KOPT-K1 (cell line): ENCODE data around the gene GKN1.
"Not testable (repeated sequence)": the region's sequence is repeated elsewhere in the genome, so short reads cannot be mapped to it uniquely, and the experiment has no call there.

ENCODE experiments used
- H3K27ac ChIP-seq: fragments of 200-600 bp; sonication (generic); 2 replicates; pipeline ENCODE4 v1.5.1; 2016; ENCODE audit warnings: antibody characterized with exemption, mild to moderate bottlenecking, low read depth, low read length; ENCODE audit not compliant: poor library complexity, severe bottlenecking
- H3K36me3 ChIP-seq: fragments of 200-600 bp; sonication (generic); 2 replicates; pipeline ENCODE4 v1.5.1; 2017; ENCODE audit warnings: antibody characterized with exemption, mild to moderate bottlenecking, low read length, moderate library complexity; ENCODE audit not compliant: insufficient read depth
- H3K9me3 ChIP-seq: fragments of 200-600 bp; sonication (generic); 2 replicates; pipeline ENCODE4 v1.5.1; 2017; ENCODE audit warnings: antibody characterized with exemption, low read length, mild to moderate bottlenecking; ENCODE audit not compliant: insufficient read depth, poor library complexity, severe bottlenecking

The GKN1 gene

DNA sequence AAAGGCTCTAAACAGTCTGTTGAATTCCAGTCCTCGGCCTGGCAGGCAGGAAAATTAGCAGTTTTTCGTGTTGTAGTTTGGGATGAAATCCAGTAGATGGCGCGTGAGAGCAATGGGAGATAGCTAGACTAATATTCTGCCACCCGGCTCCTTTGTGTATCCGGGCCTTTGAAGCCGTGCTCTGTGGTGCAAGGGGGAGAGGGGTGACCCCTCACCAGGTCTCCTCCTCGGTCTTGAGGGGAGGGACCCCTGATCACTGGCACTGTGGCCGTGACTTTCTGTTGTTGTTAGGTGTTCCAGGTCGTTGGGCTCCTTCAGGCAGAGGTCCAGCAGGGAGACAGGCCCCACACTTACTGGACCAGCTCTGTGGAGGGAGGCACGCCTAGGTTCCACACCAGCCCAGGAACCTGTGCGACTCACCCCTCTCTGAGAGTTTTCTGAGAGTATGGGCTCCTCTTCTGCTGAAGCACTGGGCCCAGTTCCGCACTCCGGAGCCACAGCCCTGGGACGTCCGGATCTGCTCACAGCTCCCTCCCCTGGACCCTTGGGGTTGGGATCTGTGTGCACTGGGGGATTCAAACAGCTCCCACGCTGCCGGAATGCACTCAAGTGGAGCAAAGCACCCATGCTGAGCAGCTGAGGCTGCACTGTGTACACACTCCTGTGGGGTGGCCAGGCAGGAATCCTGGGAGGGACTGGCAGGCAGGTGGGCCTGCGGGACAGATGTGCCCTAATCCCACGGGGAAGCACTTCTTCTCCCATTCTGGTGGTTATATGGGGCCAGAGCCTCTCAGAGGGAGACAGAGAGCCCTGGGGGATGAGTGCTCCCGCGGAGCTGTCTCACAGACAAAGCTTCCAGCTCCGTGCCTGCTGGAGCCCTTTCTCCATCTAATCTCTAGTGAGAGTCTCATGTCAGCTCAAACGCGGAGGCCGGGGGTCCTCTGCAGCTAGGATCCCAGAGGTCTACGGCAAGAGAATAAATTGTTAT is 30.6 kb upstream of the GKN1 start:
- Histone ChIP-seq H3K36me3 (no peaks in the 10 kb centered on the region), H3K9me3 (no peaks in the 10 kb centered on the region), H3K27ac (no peak overlapping the region)

DNA sequence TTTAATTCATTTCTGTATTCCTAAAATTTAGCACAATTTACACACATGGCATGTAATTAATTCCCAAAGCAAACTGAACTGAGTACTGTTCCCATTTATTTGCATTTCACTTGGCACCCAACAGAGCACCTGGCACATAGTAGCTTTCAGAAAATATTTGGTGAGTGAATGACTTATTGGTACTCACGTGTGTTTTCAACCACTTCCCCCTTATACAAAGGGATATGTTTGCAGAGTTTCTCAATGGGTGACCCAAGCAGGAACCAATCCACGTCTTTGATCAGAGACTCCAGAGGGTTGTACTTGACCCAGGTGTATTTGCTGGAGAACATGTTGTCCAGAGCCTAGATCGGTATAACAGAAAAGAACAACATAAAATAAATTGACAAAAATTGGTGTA is 28.3 kb upstream of the GKN1 start:
- Histone ChIP-seq H3K9me3 (no peaks in the 10 kb centered on the region), H3K27ac (no peak overlapping the region)

DNA sequence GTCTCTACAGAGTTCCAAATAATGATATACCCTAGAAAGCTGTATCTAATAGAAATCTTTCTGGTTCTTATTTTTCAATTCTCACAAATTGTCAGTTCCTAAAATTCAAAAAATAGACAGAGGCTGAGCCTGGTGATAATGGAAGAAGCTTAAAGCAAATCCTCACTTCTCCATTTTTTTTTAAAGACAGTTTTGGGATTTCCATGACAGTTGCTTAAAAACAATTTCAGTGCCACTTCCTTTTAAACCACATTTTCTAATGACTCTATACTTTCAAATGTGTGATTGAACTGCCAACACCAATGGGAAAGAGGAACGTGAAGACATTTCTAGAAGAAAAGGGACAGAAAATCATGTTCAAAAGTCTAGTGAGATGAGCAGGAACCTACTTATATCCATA is 25.7 kb upstream of the GKN1 start:
- H3K27ac ChIP-seq, result no peak overlapping the region
- H3K36me3 ChIP-seq, result no peaks in the 10 kb centered on the region
- H3K9me3 ChIP-seq, result no peaks in the 10 kb centered on the region

More for the DNA sequence above, 28.3 kb upstream of the GKN1 start:
- no peaks in the 10 kb centered on the region for H3K36me3 ChIP-seq

DNA sequence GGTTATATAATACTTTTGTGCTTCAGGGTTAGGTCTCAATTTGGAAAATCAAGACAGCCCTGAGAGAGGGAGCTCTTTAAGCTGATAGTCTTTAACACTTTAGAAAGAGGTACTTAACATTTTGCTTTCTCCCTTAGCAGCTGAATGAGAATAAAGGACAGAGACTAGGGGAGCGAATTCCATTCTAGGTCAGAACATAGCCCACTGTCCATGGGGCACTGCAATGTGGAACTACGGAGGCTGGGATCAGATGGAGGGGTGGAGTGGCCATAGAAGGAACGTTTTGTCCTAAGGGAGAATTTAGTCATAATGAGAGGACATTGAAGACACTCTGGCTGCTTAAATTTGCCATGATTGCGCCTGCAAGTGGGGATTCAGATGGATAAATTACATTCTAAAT is 22.5 kb upstream of the GKN1 start:
- no peaks in the 10 kb centered on the region for H3K36me3 ChIP-seq
- no peaks in the 10 kb centered on the region for H3K9me3 ChIP-seq
- H3K27ac ChIP-seq, result no peak overlapping the region

DNA sequence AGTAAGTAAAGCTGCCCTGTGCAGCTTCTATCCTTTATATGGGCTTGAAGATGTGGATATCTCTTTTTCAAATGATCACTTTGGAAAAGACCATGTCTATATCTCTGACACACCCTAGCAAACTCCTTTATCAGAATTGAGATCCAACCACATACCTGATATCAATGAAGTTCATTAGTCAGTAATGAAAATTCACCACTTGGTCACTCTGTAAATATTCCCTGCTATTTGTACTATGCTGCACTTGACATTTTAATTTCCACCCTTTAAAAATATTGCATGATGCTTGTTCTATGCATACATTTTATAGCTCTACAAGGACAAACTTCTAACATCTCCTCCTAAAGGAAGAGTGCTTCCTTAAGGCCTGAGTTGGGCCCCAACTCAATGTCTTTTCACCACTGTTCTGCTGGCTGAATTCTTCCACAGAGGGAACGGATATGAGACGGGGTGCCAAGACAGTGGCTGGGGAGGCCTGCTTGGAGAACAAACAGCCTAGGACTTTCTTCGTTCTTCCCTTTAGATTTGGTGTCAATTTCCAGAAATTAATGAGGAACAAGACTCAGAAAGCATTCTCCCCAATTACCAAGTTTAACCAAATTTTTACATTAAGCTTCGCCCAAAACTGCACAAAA is 21.4 kb upstream of the GKN1 start, which contains the start of gene GKN2:
Gene GKN2 (minus strand): TSS at position 7 of the 635 bp plus-strand sequence. CDS start 32 bp downstream, outside the sequence.
- H3K36me3 ChIP-seq, result no peaks in the 10 kb centered on the region
- no peak within 1 kb of the TSS for H3K27ac ChIP-seq
- H3K9me3 ChIP-seq, result no peaks in the 10 kb centered on the region

DNA sequence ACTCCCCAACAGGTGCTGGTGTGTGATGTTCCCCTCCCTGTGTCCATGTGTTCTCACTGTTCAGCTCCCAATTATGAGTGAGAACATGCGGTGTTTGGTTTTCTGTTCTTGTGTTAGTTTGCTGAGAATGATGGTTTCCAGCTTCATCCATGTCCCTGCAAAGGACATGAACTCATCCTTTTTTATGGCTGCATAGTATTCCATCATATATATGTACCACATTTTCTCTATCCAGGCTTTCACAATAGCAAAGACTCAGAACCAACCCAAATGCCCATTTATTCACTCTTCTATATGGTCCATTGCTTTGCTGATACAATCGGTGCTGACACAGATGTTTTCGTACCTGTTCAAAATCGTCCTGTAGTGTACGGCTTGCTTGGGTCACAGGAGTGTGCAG is 19.0 kb upstream of the GKN1 start:
- H3K27ac ChIP-seq, H3K9me3 ChIP-seq, H3K36me3 ChIP-seq: not testable (repeated sequence)

DNA sequence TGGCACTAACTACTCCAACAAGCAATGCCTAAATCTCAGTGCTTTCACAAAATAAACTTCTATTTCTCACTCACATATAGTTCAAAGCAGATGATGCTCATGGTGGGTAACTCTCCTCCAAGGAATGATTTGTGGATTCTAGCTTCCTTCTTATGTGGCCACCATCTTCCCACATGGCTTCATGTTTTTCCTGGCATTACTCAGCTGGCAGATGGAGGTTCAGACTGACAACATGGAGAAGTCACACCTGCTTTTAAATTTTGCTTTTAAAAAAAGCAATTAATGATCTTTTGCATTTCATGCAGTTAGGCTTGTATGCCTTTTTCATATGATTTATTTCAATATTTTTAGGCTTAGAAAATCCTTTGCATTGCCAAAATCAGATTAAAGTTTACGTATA is 15.4 kb upstream of the GKN1 start:
- H3K27ac ChIP-seq, result no peak overlapping the region
- no peaks in the 10 kb centered on the region for H3K36me3 ChIP-seq
- H3K9me3 ChIP-seq, result no peaks in the 10 kb centered on the region

DNA sequence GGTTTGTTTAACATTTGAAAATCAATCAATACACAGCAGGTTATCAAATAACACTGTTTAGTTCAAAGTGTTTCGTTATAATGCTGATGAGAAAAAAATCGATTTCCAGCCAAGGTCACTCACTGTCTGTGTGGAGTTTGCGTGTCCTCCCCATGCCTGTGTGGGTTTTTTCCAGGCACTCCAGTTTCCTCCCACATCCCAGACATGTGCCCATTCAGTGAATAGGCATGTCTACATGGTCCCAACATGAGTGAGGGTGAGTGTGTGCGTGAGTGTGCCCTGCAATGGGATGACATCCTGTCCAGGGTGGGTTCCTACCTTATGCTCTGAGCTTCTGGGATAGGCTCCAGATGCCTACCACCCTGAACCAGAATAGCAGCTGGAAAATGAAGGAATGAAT is 13.1 kb upstream of the GKN1 start:
- Histone ChIP-seq H3K36me3 (no peaks in the 10 kb centered on the region), H3K27ac (no peak overlapping the region), H3K9me3 (no peaks in the 10 kb centered on the region)

DNA sequence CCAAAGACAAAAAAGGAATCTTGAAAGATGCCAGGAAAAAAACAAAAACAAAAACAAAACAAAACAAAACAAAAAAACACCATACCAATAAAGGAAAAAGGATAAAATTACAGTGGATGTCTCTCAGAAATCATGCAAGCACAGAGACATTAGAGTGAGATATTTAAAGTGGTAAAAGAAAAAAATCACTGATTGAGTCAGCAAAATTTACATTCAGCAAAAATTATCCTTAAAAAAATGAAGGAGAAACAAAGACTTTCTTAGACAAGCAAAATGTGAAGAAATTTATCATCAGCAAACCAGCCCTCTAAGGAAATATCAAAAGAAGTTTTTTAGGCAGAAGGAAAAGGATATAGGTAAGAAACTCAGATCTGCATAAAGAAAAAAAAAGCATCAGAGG is 10.2 kb upstream of the GKN1 start:
- no peaks in the 10 kb centered on the region for H3K36me3 ChIP-seq
- no peaks in the 10 kb centered on the region for H3K9me3 ChIP-seq
- no peak overlapping the region for H3K27ac ChIP-seq

DNA sequence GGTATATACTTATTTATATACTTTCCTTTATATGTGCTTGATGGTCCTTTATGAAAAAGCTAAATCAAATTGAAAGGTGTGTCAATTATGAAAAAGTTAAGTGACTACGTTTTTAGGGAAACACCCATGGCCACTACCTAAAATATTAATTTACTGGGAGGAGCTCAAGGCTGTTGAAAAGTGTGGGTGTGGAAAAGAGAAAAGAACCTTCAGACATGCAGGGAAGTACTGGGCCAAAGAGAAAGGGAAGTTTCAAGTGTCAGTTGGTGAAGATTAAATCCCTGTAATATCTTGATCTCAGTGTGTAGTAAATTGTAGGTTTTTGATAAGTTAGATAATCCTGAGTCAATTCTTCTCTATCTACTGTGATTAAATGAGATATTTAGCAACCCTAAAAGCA is 6.2 kb upstream of the GKN1 start:
- Histone ChIP-seq H3K27ac (no peak overlapping the region), H3K36me3 (no peaks in the 10 kb centered on the region), H3K9me3 (no peaks in the 10 kb centered on the region)

DNA sequence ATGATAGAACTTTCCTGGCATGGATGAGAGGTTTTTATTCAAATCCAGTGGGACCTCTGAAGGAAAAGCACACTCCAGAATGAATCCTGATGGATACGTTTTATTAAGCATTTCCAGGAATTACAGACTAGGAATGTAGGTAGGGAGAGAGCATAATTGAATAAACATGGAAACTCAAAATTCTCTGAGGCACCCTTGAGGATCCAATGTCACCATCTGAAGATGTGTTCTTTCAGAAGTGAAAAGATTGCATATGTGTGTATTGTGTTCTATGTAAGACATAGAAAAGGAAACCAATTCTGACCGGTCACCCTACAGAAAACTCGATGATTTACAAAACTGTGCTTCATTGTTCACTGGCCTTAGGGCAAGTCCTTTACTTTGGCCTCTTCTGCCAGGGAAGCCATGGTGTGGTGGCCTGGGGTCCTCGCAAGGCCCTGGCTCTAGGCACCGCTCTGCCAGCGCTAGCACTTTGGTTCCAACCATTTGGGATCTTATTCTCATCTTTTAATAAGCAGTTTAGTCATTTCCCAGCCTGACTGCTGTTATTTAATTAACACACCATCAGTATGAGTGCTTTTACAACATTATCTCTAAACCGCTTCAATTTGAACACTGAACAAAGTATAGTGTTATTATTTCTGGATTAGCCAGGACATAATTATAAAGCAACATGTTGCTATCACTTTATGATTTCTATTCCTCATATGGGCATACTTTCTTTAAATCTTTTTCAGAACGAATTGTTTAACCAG is 4.5 kb upstream of the GKN1 start:
- H3K36me3 ChIP-seq, result no peaks in the 10 kb centered on the region
- no peak overlapping the region for H3K27ac ChIP-seq
- no peaks in the 10 kb centered on the region for H3K9me3 ChIP-seq

DNA sequence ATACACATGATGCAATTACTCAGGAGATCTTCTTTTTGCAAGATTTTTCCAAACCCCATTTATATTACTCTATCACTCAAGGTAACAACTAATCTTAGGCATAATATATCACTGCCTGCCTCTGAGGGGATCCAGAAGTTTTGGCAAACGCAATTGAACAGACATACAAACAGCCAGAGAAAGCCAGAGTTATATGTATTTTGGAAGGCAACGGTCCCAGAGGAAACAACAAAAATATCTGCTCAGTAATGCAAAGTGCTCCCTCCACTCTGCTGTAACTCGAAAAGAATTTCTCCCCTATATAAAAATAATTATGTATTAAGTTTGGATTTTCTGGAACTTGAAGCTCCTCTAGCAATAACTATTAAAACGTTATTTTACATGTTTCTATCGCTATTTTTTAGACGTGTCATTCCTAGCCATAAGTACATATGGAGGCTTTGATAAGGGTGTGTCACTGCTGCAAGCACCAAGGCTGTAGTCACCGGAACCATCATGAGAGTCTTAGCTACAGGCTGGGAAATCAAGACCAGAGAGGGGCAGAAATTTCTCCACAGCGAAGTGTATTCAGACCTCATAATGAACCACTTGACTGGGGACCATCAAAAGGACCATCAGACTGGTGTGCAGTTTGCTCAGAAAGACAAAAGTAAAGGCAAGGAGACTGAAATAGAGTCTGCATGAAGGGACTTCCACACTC is 3.7 kb upstream of the GKN1 start:
- Histone ChIP-seq H3K9me3 (no peaks in the 10 kb centered on the region), H3K27ac (no peak overlapping the region), H3K36me3 (no peaks in the 10 kb centered on the region)

DNA sequence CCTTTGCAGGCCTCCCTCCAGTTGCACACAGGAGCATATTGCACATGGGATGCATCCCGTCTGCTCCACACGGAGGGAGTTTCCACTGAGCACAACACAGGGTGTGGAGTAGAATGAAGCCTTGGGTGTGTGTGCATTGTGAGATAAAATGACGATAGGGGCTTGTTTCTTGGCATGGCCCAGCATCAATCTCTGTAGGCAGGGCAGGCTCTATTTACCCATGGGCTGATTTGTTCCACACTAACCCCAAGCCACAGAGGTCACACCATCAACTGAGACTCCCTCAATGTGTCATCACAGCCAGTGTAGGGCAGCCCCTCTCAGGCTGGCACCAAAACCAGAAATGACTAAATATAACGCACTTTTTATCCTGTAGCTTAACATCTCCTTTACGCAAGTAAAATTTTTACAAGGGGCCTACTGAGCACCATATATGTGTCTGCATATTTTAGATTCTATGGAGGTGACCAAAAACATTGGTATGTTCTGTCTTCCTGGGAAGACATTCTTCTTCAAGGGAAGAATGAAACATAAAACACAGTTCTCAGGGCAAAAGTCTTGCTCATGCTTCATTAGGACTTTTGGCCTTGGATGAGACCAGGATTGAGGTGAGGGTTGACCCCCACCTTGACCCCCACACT is 2.7 kb upstream of the GKN1 start:
- H3K36me3 ChIP-seq, result no peaks in the 10 kb centered on the region
- no peak overlapping the region for H3K27ac ChIP-seq
- no peaks in the 10 kb centered on the region for H3K9me3 ChIP-seq

DNA sequence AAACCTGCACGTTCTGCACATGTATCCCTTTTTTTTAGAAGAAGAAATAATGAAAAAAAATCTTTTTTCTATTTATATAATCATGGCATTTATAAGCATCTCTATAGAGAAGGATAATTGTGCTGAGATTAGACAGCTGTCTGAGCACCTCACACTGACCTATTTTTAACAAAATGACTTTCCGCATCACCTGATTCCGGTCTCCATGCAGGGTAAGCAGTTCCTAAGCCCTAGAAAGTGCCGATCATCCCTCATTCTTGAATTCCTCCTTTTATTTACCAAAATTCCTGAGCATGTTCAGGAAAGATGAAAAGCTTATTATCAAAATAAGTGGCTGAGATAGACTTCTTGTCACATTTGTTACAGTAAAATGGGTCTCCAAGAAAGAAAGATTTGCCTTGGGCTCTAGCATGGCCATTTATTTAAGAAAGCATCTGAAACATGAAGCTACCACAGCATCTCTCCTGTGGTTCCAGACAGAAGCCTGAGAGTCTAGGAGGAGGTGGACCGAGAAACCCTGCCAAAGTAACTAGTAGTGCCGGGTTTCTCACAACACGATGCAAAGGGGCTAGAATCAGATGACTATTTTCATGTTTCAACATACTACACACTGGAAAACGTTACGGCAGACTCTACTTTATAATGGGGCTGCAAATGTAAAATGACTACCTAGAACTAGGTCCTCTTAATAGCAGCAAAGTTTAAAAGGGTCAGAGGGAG is 670 bp downstream of the GKN1 start:
- H3K9me3 ChIP-seq, result no peaks in the 10 kb centered on the region
- no peak overlapping the region for H3K27ac ChIP-seq
- no peaks in the 10 kb centered on the region for H3K36me3 ChIP-seq
